B cell (primary cell): ENCODE data around the gene TRIM6.

Experiments used
- EZH2 ChIP-seq: IDR thresholded peaks from 2 replicates; pipeline ENCODE4 v1.6.1; 2012; ENCODE audit warnings: borderline replicate concordance, low read depth, mild to moderate bottlenecking, moderate library complexity, low read length; ENCODE audit not compliant: insufficient read depth, poor library complexity, severe bottlenecking
- TF ChIP-seq, protein P1 (sequence below): fragments of 200-600 bp; IDR thresholded peaks from one replicate; pipeline ENCODE4 v1.8.0; 2022; ENCODE audit warnings: antibody characterized with exemption, mild to moderate bottlenecking

DNA sequence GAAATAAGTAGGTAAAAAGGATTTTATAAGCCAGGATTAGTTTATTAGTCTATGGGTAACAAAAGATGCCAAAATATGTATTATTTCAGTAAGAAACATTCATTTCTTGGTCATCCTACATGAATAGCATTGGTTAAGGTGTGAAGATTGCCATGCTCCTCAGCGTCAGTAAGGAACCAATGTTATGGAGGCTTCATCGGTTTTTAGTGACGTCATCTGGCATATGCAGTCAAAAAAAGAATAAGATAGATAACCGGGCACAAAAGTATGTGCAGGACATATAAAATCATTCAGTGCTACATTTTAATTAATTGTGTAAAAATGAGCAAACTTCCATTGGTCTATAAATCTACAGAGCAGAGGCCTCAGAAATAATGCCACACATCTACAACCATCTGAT, 59.0 kb downstream of the TRIM6 start:
- TF ChIP-seq EZH2, result no peak
- TF ChIP-seq, protein P1, sequence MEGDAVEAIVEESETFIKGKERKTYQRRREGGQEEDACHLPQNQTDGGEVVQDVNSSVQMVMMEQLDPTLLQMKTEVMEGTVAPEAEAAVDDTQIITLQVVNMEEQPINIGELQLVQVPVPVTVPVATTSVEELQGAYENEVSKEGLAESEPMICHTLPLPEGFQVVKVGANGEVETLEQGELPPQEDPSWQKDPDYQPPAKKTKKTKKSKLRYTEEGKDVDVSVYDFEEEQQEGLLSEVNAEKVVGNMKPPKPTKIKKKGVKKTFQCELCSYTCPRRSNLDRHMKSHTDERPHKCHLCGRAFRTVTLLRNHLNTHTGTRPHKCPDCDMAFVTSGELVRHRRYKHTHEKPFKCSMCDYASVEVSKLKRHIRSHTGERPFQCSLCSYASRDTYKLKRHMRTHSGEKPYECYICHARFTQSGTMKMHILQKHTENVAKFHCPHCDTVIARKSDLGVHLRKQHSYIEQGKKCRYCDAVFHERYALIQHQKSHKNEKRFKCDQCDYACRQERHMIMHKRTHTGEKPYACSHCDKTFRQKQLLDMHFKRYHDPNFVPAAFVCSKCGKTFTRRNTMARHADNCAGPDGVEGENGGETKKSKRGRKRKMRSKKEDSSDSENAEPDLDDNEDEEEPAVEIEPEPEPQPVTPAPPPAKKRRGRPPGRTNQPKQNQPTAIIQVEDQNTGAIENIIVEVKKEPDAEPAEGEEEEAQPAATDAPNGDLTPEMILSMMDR, result no peak
